Fibroblast of upper back skin (primary cell): ENCODE data around the gene CCNY.
"Not testable (repeated sequence)": the region's sequence is repeated elsewhere in the genome, so short reads cannot be mapped to it uniquely, and the experiment has no call there.

ENCODE experiments used
- DNase-seq: peaks from one replicate; pipeline ENCODE4 v3.0.0-alpha.2; 2013

Gene CCNY

GRCh38 chr10:35336084-35336831 lies at the start of gene CCNY:
TSS of gene CCNY (plus strand) at chr10:35336509. CDS start at chr10:35337054, 545 bp downstream.
- peak; percentile 62 for DNase-seq

GRCh38 chr10:35289198-35289597 lies 47.1 kb upstream of the CCNY start:
- no peak for DNase-seq

- no peak for DNase-seq
Observed at GRCh38 chr10:35294506-35294905, 41.8 kb upstream of the CCNY start.

- no peak for DNase-seq
Observed at GRCh38 chr10:35299016-35299415, 37.3 kb upstream of the CCNY start.

GRCh38 chr10:35300063-35300699 lies 36.1 kb upstream of the CCNY start:
- DNase-seq, result peak; percentile 87

- DNase-seq, result no peak
Observed at GRCh38 chr10:35304649-35305048, 31.7 kb upstream of the CCNY start.

- peak; percentile 32 for DNase-seq
Observed at GRCh38 chr10:35306852-35307251, 29.5 kb upstream of the CCNY start.

- DNase-seq, result peak; percentile 35
Observed at GRCh38 chr10:35307297-35307696, 29.0 kb upstream of the CCNY start.

- DNase-seq, result no peak
Observed at GRCh38 chr10:35308809-35309208, 27.5 kb upstream of the CCNY start.

- not testable (repeated sequence) for DNase-seq
Observed at GRCh38 chr10:35314142-35314541, 22.2 kb upstream of the CCNY start.

GRCh38 chr10:35315235-35315634 lies 21.1 kb upstream of the CCNY start:
- not testable (repeated sequence) for DNase-seq

GRCh38 chr10:35316218-35316967 lies 19.9 kb upstream of the CCNY start:
- no peak for DNase-seq

GRCh38 chr10:35318551-35318950 lies 17.8 kb upstream of the CCNY start:
- DNase-seq, result no peak

- no peak for DNase-seq
Observed at GRCh38 chr10:35320341-35320740, 16.0 kb upstream of the CCNY start.

- DNase-seq, result no peak
Observed at GRCh38 chr10:35322636-35323035, 13.7 kb upstream of the CCNY start.

- peak; percentile 46 for DNase-seq
Observed at GRCh38 chr10:35324196-35324595, 12.1 kb upstream of the CCNY start.

- no peak for DNase-seq
Observed at GRCh38 chr10:35326466-35327235, 9.7 kb upstream of the CCNY start.

- DNase-seq, result no peak
Observed at GRCh38 chr10:35327790-35328403, 8.4 kb upstream of the CCNY start.

GRCh38 chr10:35328404-35329037 lies 7.8 kb upstream of the CCNY start:
- DNase-seq, result peak; percentile 65

GRCh38 chr10:35329520-35329919 lies 6.8 kb upstream of the CCNY start:
- DNase-seq, result no peak

GRCh38 chr10:35331894-35332640 lies 4.2 kb upstream of the CCNY start:
- peak; percentile 86 for DNase-seq
